ENCODE measurements around the gene TSTD1. TPM values are rescaled to one million over a fixed set of nuclear protein-coding genes. Genes with fewer than 3 reads are reported as not detected.
"Not testable (repeated sequence)": the region's sequence is repeated elsewhere in the genome, so short reads cannot be mapped to it uniquely, and the experiment has no call there.

Gene TSTD1
- total RNA-seq, 1 experiment from 2014 or later = 20.1 TPM

DNA sequence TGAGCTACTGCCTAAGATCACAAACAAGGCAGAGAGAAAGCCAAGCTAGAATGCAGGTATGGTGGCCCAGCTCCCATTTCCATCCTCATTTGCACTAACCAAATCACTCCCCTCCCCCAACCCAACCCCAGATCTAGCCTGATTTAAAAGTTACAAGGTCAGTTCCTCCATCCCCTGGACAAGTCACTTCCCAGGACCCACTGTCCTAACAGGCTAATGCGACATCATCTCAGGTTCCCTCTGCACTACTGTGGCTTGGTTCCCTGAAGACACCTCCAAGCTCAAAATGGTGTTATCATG, 20.2 kb downstream of the TSTD1 start:
- H3K9me3 ChIP-seq (ENCODE audit: control insufficient read depth, insufficient read depth, low read depth, low read length) = no peaks in the 10 kb centered on the region
- H3K27me3 ChIP-seq (ENCODE audit: control insufficient read depth, insufficient read depth, low read length) = no peaks in the 10 kb centered on the region
- CTCF ChIA-PET = interaction anchor here (0.5 to 0.7 kb wide), 2 partner anchors 8 to 12 kb away, joined by 4 to 9 read pairs; no protein-coding TSS in a partner anchor
- H3K36me3 ChIP-seq (ENCODE audit: control insufficient read depth, insufficient read depth, low read length) = peaks cover 3% of the 10 kb centered on the region; the same call in 1 of the 2 replicates
- BruUV-seq (replicated peaks) = no TSS peak
- H3K4me3 ChIP-seq (ENCODE audit: low read depth in 2 of 2, low read length in 2 of 2) = no peak overlapping the region
- intact Hi-C loops (cut with micrococcal nuclease; ENCODE audit: unreplicated experiment) = no loop called here
- peak overlapping the region; percentile 56; the same call in 1 of the 2 replicates for H3K27ac ChIP-seq (ENCODE audit: low read length)
- TF ChIP-seq, protein P1, sequence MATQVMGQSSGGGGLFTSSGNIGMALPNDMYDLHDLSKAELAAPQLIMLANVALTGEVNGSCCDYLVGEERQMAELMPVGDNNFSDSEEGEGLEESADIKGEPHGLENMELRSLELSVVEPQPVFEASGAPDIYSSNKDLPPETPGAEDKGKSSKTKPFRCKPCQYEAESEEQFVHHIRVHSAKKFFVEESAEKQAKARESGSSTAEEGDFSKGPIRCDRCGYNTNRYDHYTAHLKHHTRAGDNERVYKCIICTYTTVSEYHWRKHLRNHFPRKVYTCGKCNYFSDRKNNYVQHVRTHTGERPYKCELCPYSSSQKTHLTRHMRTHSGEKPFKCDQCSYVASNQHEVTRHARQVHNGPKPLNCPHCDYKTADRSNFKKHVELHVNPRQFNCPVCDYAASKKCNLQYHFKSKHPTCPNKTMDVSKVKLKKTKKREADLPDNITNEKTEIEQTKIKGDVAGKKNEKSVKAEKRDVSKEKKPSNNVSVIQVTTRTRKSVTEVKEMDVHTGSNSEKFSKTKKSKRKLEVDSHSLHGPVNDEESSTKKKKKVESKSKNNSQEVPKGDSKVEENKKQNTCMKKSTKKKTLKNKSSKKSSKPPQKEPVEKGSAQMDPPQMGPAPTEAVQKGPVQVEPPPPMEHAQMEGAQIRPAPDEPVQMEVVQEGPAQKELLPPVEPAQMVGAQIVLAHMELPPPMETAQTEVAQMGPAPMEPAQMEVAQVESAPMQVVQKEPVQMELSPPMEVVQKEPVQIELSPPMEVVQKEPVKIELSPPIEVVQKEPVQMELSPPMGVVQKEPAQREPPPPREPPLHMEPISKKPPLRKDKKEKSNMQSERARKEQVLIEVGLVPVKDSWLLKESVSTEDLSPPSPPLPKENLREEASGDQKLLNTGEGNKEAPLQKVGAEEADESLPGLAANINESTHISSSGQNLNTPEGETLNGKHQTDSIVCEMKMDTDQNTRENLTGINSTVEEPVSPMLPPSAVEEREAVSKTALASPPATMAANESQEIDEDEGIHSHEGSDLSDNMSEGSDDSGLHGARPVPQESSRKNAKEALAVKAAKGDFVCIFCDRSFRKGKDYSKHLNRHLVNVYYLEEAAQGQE (IDR thresholded peaks at IDR 0.05; ENCODE audit: insufficient read depth in 1 of 2, low read depth in 2 of 2, low read length in 1 of 2) = no peak
- TF ChIP-seq TCF7L2 (IDR thresholded peaks at IDR 0.05; ENCODE audit: low read depth, low read length) (no peak), POLR2AphosphoS5 (IDR thresholded peaks at IDR 0.05; ENCODE audit: low read depth, low read length) (no peak), SIN3A (IDR thresholded peaks at IDR 0.05; ENCODE audit: borderline replicate concordance, insufficient read depth, low read depth, low read length) (no peak)
- TF ChIP-seq, protein P2, sequence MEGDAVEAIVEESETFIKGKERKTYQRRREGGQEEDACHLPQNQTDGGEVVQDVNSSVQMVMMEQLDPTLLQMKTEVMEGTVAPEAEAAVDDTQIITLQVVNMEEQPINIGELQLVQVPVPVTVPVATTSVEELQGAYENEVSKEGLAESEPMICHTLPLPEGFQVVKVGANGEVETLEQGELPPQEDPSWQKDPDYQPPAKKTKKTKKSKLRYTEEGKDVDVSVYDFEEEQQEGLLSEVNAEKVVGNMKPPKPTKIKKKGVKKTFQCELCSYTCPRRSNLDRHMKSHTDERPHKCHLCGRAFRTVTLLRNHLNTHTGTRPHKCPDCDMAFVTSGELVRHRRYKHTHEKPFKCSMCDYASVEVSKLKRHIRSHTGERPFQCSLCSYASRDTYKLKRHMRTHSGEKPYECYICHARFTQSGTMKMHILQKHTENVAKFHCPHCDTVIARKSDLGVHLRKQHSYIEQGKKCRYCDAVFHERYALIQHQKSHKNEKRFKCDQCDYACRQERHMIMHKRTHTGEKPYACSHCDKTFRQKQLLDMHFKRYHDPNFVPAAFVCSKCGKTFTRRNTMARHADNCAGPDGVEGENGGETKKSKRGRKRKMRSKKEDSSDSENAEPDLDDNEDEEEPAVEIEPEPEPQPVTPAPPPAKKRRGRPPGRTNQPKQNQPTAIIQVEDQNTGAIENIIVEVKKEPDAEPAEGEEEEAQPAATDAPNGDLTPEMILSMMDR (IDR thresholded peaks at IDR 0.05) = no peak
- no peak for DNase-seq (ENCODE audit: low read depth, low spot score)
- ATAC-seq = no peak
- POLR2A ChIA-PET = interaction anchor here (0.5 to 0.6 kb wide), 2 partner anchors 18 to 27 kb away, joined by 4 to 12 read pairs; no protein-coding TSS in a partner anchor
- H3K4me1 ChIP-seq (ENCODE audit: control insufficient read depth, insufficient read depth, low read length) = peaks cover 27% of the 10 kb centered on the region
- in situ Hi-C loops (cut with HindIII; ENCODE audit: low pct_unique_long_range_greater_than_20kb, low sequenced_read_pairs) = no loop called here

DNA sequence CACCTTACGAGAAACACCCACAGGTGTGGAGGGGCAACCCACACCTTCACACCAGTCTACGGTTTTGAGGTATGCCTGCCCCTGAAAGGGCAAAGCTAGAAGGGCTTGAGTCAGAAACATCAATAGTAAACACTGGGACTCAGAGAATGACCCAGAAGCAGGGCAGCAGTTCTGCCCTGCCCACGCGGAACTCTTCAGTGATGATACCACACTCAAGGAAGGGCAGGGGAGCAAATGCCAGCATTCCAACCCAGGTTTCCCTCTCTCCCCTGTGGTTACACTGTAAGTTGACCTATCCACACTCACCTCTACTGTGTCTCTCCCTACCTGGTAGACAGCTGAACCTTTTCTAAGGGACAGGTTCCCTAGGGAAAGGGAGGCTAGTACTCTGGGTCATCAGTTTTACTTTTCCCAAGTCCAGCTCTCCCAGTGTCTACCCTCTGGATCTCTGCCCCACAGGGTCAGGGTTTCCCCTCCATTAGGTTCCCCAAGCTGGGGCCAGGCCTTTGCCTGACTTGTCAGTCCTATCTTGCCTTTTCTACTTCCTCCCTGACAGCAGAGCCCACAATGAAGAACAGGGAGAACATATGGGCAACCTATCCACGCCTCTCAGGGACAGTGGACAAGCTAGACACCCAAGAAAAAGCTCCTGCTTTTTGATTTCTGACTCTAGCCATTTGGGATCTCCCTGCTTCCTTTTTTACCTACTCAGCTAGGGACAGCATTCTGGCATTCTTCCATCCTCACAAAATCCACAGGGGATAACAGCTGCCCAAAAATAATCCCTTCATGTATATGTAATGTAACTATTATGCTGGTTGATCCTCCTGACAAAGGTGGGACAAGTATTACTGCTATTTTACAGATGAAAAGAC, 20.8 kb downstream of the TSTD1 start:
- no peak for ATAC-seq
- Histone ChIP-seq H3K4me3 (ENCODE audit: low read depth in 2 of 2, low read length in 2 of 2) (no peak overlapping the region), H3K27ac (ENCODE audit: low read length) (peak overlapping the region; percentile 56), H3K9me3 (ENCODE audit: control insufficient read depth, insufficient read depth, low read depth, low read length) (no peaks in the 10 kb centered on the region), H3K4me1 (ENCODE audit: control insufficient read depth, insufficient read depth, low read length) (peaks cover 33% of the 10 kb centered on the region), H3K27me3 (ENCODE audit: control insufficient read depth, insufficient read depth, low read length) (no peaks in the 10 kb centered on the region), H3K36me3 (ENCODE audit: control insufficient read depth, insufficient read depth, low read length) (peaks cover 3% of the 10 kb centered on the region; the same call in 1 of the 2 replicates)
- ChIA-PET POLR2A (interaction anchor here (0.5 to 0.6 kb wide), 2 partner anchors 19 to 27 kb away, joined by 4 to 12 read pairs; no protein-coding TSS in a partner anchor), CTCF (interaction anchor here (0.5 to 0.7 kb wide), 2 partner anchors 8 to 12 kb away, joined by 4 to 9 read pairs; no protein-coding TSS in a partner anchor)
- no peak for TF ChIP-seq SIN3A (IDR thresholded peaks at IDR 0.05; ENCODE audit: borderline replicate concordance, insufficient read depth, low read depth, low read length)
- TF ChIP-seq, protein P2 (IDR thresholded peaks at IDR 0.05) = no peak
- TF ChIP-seq TCF7L2 (IDR thresholded peaks at IDR 0.05; ENCODE audit: low read depth, low read length) = no peak
- no peak for TF ChIP-seq POLR2AphosphoS5 (IDR thresholded peaks at IDR 0.05; ENCODE audit: low read depth, low read length)
- TF ChIP-seq, protein P1 (IDR thresholded peaks at IDR 0.05; ENCODE audit: insufficient read depth in 1 of 2, low read depth in 2 of 2, low read length in 1 of 2) = no peak
- in situ Hi-C loops (cut with HindIII; ENCODE audit: low pct_unique_long_range_greater_than_20kb, low sequenced_read_pairs) = no loop called here
- intact Hi-C loops (cut with micrococcal nuclease; ENCODE audit: unreplicated experiment) = no loop called here
- no peak for DNase-seq (ENCODE audit: low read depth, low spot score)
- BruUV-seq (replicated peaks) = no TSS peak

DNA sequence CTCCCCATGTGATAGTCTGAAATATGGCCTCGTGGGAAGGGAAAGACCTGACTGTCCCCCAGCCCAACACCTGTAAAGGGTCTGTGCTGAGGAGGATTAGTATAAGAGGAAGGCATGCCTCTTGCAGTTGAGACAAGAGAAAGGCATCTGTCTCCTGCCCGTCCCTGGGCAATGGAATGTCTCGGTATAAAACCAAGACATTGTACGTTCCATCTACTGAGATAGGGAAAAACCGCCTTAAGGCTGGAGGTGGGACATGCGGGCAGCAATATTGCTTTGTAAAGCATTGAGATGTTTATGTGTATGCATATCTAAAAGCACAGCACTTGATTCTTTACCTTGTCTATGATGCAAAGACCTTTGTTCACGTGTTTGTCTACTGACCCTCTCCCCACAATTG, 21.6 kb downstream of the TSTD1 start:
- H3K4me1 ChIP-seq (ENCODE audit: control insufficient read depth, insufficient read depth, low read length) = peaks cover 34% of the 10 kb centered on the region
- H3K4me3 ChIP-seq (ENCODE audit: low read depth in 2 of 2, low read length in 2 of 2); BruUV-seq (replicated peaks); H3K9me3 ChIP-seq (ENCODE audit: control insufficient read depth, insufficient read depth, low read depth, low read length); H3K27ac ChIP-seq (ENCODE audit: low read length); in situ Hi-C loops (cut with HindIII; ENCODE audit: low pct_unique_long_range_greater_than_20kb, low sequenced_read_pairs); CTCF ChIA-PET; H3K27me3 ChIP-seq (ENCODE audit: control insufficient read depth, insufficient read depth, low read length); H3K36me3 ChIP-seq (ENCODE audit: control insufficient read depth, insufficient read depth, low read length); ATAC-seq; POLR2A ChIA-PET; DNase-seq (ENCODE audit: low read depth, low spot score); intact Hi-C loops (cut with micrococcal nuclease; ENCODE audit: unreplicated experiment): not testable (repeated sequence)
